GM19193 (cell line): ENCODE results near the gene SPATA16.

Experiments
- POLR2A ChIP-seq: IDR thresholded peaks from 4 replicates; pipeline ENCODE4 v1.6.1; 2011; ENCODE audit not compliant: insufficient read depth, insufficient read length; ENCODE audit errors: extremely low read depth

Gene SPATA16

GRCh38 chr3:172853921-172854666 is 286.9 kb downstream of the SPATA16 start:
- TF ChIP-seq POLR2A = no peak

GRCh38 chr3:172853005-172853404 is 288.0 kb downstream of the SPATA16 start:
- TF ChIP-seq POLR2A = no peak

GRCh38 chr3:172848910-172849309 is 292.1 kb downstream of the SPATA16 start:
- TF ChIP-seq POLR2A = no peak

GRCh38 chr3:172847292-172847691 is 293.7 kb downstream of the SPATA16 start:
- TF ChIP-seq POLR2A = no peak

- no peak for TF ChIP-seq POLR2A
Observed at GRCh38 chr3:172846706-172847105, 294.3 kb downstream of the SPATA16 start.

GRCh38 chr3:172846103-172846561 is 294.9 kb downstream of the SPATA16 start:
- TF ChIP-seq POLR2A = no peak

GRCh38 chr3:172844428-172844827 is 296.6 kb downstream of the SPATA16 start:
- TF ChIP-seq POLR2A = no peak

- no peak for TF ChIP-seq POLR2A
Observed at GRCh38 chr3:172840913-172841312, 300.1 kb downstream of the SPATA16 start.

- TF ChIP-seq POLR2A = no peak
Observed at GRCh38 chr3:172840463-172840862, 300.6 kb downstream of the SPATA16 start.

GRCh38 chr3:172839679-172840078 is 301.4 kb downstream of the SPATA16 start:
- TF ChIP-seq POLR2A = no peak
